HG03439 (cell line): ENCODE data around the gene RNF41.

ENCODE experiments used
- ATAC-seq: cut with Tn5 transposase; IDR thresholded peaks from one replicate; pipeline ENCODE4 v1.9.1; 2021; ENCODE audit warnings: mild to moderate bottlenecking, moderate library complexity; ENCODE audit not compliant: unreplicated experiment

Gene RNF41

DNA sequence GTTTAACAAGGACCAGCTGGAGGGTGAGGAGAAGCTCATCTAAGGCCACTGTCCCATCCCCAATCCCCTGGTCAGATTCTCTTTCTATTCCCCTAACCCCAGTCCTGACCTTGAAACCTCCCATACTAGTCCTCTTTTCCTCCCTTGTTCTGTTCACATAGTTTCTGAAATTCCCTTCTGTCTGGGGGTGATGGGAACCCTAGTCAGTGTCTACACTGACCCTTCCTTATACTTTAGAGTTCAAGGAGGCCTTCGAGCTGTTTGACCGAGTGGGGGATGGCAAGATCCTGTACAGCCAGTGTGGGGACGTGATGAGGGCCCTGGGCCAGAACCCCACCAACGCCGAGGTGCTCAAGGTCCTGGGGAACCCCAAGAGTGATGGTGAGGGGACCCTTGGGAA lies 66.9 kb downstream of the RNF41 start:
- no peak for ATAC-seq

DNA sequence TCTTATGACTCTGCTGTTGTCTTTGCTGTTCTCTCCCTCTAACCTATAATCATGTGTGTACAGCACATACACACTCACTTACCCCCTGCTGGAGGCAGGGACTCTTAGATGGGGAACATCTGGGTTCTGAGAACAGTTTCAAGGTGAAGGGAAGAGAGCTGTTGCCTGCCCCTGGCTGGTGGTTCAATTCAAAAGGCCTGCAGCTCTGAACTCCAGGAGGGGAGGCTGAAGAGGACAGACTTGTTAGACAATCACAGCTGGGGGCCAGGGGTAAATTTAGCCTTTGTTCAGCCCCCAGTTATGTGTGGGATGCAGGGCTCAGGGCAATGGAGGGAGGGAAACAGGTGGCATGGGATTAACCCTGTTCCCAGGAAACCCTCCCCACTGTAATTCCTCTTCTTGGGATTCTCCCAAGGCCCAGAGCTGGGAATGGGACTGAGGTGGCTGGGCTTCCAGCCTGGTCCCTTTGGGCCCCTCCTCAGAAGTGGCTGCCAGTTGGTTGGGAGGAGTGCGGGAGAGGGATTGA lies 67.4 kb downstream of the RNF41 start:
- no peak for ATAC-seq

DNA sequence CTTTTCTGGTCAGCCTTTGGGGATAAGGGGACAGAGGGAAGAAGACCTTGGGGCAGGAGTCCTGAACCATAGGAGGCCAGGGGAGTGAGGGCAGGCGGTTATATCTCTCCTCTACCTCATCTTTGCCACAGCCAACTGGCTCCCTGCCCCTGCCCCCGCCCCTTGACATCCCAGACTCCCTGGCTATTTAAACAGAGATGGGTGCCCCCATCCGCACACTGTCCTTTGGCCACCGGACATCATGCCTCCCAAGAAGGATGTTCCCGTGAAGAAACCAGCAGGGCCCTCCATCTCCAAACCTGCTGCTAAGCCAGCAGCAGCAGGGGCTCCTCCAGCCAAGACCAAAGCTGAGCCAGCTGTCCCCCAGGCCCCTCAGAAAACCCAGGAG lies 68.0 kb downstream of the RNF41 start:
- ATAC-seq, result no peak

- ATAC-seq, result no peak
These were observed 68.7 kb downstream of the RNF41 start for GRCh38 chr12:56152756-56153677.
